Measurements from ENCODE around the gene CADPS. TPM values are rescaled to one million over a fixed set of nuclear protein-coding genes. Genes with fewer than 3 reads are reported as not detected.

Gene CADPS
- total RNA-seq, 2 donors from 2014 or later, result 11.7 to 20.8 TPM

DNA sequence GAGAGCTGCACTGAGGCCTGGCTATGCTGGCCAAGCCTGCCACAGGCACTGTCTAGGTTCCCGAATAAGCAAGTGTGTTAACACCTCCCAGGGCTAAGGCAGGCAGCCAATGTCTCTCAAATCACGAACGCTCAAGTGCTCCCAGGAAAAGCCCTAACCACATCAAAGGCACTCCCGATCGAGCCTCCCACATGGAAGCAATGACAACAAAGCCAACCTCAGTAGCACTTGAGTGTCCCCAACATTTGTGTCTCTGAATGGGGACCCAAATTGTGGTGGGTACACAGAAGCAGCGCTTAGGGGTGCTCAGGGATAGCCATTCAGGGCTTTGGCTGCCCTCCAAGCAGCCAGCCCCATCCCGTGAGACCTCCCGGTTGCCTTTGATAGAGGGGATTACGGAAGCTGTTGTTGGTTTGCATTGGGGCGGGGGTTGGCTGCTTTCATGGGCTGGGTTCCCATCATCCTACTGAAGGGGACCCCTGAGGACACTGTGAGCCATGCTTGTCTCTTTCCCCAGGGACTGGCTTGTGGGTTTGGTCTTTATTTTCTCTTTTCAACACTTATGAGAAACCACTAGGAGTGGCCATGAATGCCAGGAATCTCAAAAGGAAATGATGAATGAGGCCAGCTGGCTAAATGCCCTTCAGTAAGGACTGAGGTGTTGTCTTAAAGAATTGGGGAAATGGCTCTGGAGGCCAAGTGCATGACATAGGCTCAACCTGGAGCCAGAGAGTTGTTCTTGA, 267.8 kb downstream of the CADPS start:
- Mint-ChIP-seq H3K27ac (no peak overlapping the region), H3K9me3 (peaks cover 7% of the 10 kb centered on the region), H3K4me1 (peaks cover 14% of the 10 kb centered on the region), H3K36me3 (ENCODE audit: low read depth) (no peaks in the 10 kb centered on the region), H3K27me3 (ENCODE audit: insufficient read depth) (no peaks in the 10 kb centered on the region), H3K4me3 (no peak overlapping the region)
- 90 to 92% methylated on average over 5 to 10 of the region's 10 CpGs for WGBS, 2 experiments (ENCODE audit: insufficient coverage in 1 of 2, insufficient read length in 1 of 2)
- Histone ChIP-seq H3K4me3 (ENCODE audit: low read length) (no peak overlapping the region), H3K36me3 (ENCODE audit: control insufficient read depth, insufficient read depth, low read length) (no peaks in the 10 kb centered on the region), H3K27me3 (ENCODE audit: control insufficient read depth, insufficient read depth, low read length, poor library complexity, severe bottlenecking) (no peaks in the 10 kb centered on the region), H3K4me1 (ENCODE audit: control insufficient read depth, insufficient read depth, low read length) (no peaks in the 10 kb centered on the region), H3K9me3 (ENCODE audit: control insufficient read depth, low read length) (peaks cover 11% of the 10 kb centered on the region), H3K9ac (ENCODE audit: extremely low read depth, low read length, poor library complexity, severe bottlenecking) (no peak overlapping the region), H3K27ac (ENCODE audit: low read depth, low read length) (no peak overlapping the region)
- TF ChIP-seq, protein P1, sequence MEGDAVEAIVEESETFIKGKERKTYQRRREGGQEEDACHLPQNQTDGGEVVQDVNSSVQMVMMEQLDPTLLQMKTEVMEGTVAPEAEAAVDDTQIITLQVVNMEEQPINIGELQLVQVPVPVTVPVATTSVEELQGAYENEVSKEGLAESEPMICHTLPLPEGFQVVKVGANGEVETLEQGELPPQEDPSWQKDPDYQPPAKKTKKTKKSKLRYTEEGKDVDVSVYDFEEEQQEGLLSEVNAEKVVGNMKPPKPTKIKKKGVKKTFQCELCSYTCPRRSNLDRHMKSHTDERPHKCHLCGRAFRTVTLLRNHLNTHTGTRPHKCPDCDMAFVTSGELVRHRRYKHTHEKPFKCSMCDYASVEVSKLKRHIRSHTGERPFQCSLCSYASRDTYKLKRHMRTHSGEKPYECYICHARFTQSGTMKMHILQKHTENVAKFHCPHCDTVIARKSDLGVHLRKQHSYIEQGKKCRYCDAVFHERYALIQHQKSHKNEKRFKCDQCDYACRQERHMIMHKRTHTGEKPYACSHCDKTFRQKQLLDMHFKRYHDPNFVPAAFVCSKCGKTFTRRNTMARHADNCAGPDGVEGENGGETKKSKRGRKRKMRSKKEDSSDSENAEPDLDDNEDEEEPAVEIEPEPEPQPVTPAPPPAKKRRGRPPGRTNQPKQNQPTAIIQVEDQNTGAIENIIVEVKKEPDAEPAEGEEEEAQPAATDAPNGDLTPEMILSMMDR (conservative IDR thresholded peaks at IDR 0.05), result no peak
- no peak for DNase-seq

- no peak overlapping the region for H3K9ac ChIP-seq (ENCODE audit: extremely low read depth, low read length, poor library complexity, severe bottlenecking)
- 89 to 92% methylated on average over 3 of the region's 3 CpGs for WGBS, 2 experiments (ENCODE audit: insufficient coverage in 1 of 2, insufficient read length in 1 of 2)
- H3K27ac Mint-ChIP-seq, result no peak overlapping the region
- H3K27ac ChIP-seq (ENCODE audit: low read depth, low read length), result no peak overlapping the region
- H3K36me3 ChIP-seq (ENCODE audit: control insufficient read depth, insufficient read depth, low read length), result no peaks in the 10 kb centered on the region
- peaks cover 7% of the 10 kb centered on the region for H3K9me3 Mint-ChIP-seq
- H3K4me3 Mint-ChIP-seq, result no peak overlapping the region
- DNase-seq, result no peak
- peaks cover 14% of the 10 kb centered on the region for H3K4me1 Mint-ChIP-seq
- no peaks in the 10 kb centered on the region for H3K36me3 Mint-ChIP-seq (ENCODE audit: low read depth)
- TF ChIP-seq, protein P1 (conservative IDR thresholded peaks at IDR 0.05), result no peak
- no peak overlapping the region for H3K4me3 ChIP-seq (ENCODE audit: low read length)
- no peaks in the 10 kb centered on the region for H3K4me1 ChIP-seq (ENCODE audit: control insufficient read depth, insufficient read depth, low read length)
- peaks cover 11% of the 10 kb centered on the region for H3K9me3 ChIP-seq (ENCODE audit: control insufficient read depth, low read length)
- no peaks in the 10 kb centered on the region for H3K27me3 ChIP-seq (ENCODE audit: control insufficient read depth, insufficient read depth, low read length, poor library complexity, severe bottlenecking)
- no peaks in the 10 kb centered on the region for H3K27me3 Mint-ChIP-seq (ENCODE audit: insufficient read depth)
These were observed 269.7 kb downstream of the CADPS start for GRCh38 chr3:62605413-62606068.

DNA sequence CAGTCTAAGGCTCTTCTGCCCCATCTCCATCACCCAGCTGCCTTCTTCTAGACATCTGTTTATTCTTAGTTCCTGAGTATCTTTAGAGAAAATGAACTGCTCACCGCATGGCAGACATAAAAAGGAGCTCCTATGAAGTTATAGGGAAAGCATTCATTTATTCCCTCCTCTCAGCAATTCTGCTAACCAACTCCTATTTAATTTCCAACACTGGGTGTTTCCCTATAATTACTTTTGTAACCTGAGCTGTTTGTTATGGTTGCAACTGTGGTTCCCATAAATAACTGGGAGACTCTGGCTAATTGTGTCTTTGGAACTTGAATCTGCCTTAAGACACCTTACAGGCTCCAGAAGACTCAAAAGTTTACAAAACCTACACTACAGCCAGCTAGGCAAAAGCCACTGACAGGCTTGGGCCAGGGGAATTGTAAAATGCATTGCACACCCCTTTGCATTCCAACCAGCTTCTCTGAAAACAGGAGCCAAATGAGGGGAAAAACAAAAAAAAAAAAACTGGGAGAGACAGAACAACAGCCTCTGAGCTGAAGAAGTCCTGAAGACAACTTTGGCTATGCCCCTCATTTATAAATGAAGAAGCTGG, 270.4 kb downstream of the CADPS start:
- Histone ChIP-seq H3K4me3 (ENCODE audit: low read length) (no peak overlapping the region), H3K27me3 (ENCODE audit: control insufficient read depth, insufficient read depth, low read length, poor library complexity, severe bottlenecking) (no peaks in the 10 kb centered on the region), H3K9ac (ENCODE audit: extremely low read depth, low read length, poor library complexity, severe bottlenecking) (no peak overlapping the region), H3K4me1 (ENCODE audit: control insufficient read depth, insufficient read depth, low read length) (no peaks in the 10 kb centered on the region), H3K27ac (ENCODE audit: low read depth, low read length) (no peak overlapping the region), H3K9me3 (ENCODE audit: control insufficient read depth, low read length) (peaks cover 11% of the 10 kb centered on the region), H3K36me3 (ENCODE audit: control insufficient read depth, insufficient read depth, low read length) (no peaks in the 10 kb centered on the region)
- DNase-seq, result no peak
- H3K4me3 Mint-ChIP-seq, result no peak overlapping the region
- TF ChIP-seq, protein P1 (conservative IDR thresholded peaks at IDR 0.05), result no peak
- H3K27me3 Mint-ChIP-seq (ENCODE audit: insufficient read depth), result no peaks in the 10 kb centered on the region
- no peak overlapping the region for H3K27ac Mint-ChIP-seq
- H3K9me3 Mint-ChIP-seq, result peaks cover 7% of the 10 kb centered on the region
- H3K4me1 Mint-ChIP-seq, result peaks cover 14% of the 10 kb centered on the region
- H3K36me3 Mint-ChIP-seq (ENCODE audit: low read depth), result no peaks in the 10 kb centered on the region
- 93% methylated on average over 1 of the region's 1 CpG; no CpG with 5 or more reads in 1 of the 2 experiments for WGBS, 2 experiments (ENCODE audit: insufficient coverage in 1 of 2, insufficient read length in 1 of 2)

Data from endodermal cell (in vitro differentiated cells).